GM12872 (cell line): ENCODE results near the gene POU6F1.

Experiments
- TF ChIP-seq, protein P1 (sequence below): IDR thresholded peaks from 3 replicates; pipeline ENCODE4 v1.5.1; 2011; ENCODE audit warnings: low read depth, mild to moderate bottlenecking, low read length, moderate library complexity; ENCODE audit not compliant: insufficient read depth

The POU6F1 gene

DNA sequence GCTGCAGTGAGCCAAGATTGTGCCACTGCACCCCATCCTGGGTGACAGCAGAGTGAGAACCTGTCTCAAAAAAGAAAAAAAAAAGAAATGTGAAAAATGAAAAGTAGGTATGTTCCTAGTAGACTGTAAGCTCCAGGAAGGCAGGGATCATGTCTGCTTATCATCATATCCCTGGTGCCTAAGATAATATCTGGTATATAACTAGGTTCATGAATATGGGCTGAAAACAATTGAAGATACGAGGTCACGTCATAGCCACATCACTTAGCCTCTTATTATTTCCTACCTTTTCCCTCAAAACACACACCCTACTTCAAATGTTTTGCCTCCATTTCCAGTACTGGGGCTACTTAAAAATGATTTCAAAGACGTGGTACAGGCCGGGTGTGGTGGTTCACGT is 3.0 kb downstream of the POU6F1 start:
- TF ChIP-seq, protein P1, sequence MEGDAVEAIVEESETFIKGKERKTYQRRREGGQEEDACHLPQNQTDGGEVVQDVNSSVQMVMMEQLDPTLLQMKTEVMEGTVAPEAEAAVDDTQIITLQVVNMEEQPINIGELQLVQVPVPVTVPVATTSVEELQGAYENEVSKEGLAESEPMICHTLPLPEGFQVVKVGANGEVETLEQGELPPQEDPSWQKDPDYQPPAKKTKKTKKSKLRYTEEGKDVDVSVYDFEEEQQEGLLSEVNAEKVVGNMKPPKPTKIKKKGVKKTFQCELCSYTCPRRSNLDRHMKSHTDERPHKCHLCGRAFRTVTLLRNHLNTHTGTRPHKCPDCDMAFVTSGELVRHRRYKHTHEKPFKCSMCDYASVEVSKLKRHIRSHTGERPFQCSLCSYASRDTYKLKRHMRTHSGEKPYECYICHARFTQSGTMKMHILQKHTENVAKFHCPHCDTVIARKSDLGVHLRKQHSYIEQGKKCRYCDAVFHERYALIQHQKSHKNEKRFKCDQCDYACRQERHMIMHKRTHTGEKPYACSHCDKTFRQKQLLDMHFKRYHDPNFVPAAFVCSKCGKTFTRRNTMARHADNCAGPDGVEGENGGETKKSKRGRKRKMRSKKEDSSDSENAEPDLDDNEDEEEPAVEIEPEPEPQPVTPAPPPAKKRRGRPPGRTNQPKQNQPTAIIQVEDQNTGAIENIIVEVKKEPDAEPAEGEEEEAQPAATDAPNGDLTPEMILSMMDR: no peak

DNA sequence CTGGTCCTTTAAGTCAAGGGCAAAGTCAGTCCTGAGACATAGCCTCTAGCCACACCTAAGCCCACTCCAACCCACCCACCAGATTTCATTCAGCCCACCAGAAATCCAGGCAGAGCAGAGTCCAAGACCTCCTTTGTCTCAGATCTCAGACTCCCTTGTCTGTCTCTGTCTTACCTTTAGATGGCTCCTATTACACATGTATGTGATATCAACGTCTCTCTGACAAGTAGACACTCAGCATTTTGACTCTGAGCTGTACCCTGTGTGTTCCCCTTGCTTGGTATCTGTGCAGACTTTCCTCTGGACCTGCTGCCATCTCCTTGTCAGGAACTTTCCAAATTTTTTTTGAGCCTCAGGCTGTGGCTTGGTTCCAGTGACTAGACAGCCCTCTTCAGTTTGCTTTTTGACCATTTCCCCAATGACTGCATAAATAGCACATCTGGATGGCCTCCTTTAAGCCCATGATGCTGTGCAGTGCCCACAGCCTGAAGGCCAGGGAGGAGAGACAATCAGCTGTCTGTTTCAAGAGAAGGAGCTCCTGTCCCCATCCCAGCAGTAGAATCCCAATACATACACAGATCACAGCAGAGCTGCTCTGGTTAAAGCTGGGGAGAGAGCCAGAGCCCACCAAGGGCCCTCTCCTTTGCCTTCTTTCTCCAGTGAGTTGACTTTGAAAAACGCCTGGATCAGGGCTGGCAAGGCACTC is 7.0 kb downstream of the POU6F1 start:
- TF ChIP-seq, protein P1: no peak

DNA sequence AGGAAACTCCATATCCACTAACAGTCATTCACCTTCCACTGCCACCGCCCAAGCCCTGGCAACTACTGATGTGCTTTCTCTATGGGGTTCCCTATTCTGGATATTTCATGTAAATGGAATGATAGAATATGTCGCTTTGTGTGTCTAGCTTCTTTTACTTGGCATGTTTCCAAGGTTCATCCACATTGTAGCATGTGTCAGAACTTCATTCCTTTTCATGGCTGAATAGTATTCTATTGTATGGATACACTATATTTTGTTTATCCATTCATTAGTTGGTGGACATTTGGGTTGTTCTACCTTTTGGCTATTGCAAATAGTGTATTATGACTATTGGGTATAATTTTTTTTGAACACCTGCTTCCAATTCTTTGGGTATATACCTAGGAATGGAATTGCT is 8.6 kb downstream of the POU6F1 start:
- TF ChIP-seq, protein P1: no peak

DNA sequence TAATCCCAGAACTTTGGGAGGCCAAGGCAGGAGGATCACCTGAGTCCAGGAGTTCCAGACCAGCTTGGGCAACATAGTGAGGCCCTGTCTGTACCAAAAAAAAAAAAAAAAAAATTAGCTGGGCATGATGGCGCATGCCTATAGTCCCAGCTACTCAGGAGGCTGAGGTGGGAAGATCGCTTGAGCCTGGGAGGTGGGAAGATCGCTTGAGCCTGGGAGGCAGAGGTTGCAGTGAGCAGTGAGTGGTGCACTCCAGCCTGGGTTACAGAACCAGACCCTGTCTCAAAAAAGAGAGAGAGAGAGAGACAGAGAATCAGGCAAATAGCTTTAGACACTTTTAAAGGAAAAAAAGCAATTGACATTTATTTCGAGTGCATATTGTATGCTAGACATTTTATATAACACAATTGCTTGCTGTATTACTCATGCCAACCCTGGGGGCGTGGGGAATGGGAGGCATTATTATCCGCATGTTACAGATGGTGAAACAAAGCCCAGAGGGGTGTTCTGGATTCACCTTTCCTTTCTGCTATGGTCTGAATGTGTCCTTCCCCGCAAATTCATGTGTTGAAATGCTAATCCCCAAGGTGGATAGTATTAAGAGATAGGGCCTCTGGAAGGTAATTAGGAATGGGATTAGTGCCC is 9.7 kb downstream of the POU6F1 start:
- TF ChIP-seq, protein P1: no peak

DNA sequence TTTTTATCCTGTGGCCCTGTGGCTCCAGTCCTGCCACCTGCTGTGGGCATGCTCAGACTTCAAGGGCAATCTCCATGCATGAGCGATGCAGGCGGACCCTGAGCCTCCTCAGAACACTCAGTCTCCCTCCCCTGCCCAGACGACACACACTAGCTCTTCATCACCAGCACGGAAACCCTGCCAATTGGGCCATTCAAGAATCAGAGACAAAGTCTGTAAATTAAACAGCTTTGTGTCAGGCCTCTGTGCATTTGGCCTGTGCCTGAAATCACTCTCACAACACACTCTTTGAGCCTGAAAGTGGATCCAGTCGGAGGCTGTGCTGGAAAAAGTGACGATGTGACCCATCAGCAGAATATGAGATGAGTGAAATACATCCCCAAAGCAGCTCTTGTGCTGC is 12.5 kb downstream of the POU6F1 start:
- TF ChIP-seq, protein P1: no peak

DNA sequence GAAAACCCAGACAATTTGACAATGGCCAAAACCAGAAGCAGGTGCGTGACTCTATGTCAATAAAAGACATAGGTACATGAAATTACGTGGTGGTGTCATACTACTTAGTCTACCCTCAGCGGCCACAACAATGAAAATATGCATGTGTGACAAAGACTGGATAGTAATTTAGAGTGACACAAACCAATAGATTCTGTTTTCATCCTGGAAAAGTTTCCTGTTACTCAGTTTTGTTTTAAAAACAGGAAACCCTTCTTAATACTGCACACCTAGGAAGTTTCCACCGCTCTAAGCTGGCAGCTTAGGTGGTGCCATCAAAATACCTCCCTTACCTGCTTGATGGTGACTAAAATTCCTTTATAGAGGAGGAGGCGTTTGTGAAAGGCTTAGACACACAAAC is 15.1 kb downstream of the POU6F1 start:
- TF ChIP-seq, protein P1: no peak

DNA sequence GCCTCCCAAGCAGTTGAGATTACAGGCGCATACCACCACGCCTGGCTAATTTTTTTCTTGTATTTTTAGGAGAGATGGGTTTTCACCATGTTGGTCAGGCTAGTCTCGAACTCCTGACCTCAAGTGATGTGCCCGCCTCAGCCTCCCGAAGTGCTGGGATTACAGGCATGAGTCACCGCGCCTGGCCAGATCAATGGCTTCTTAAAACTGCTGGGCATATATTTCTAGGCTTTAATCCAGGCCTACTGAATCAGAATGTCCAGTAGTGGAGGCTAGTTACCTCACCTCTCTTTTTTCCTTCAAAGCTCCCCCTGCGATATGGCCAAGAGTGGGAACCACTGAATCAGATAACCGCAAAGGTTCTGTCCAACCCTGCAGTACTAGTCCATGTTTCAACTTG is 17.1 kb downstream of the POU6F1 start:
- TF ChIP-seq, protein P1: no peak
